ENCODE results near the gene DR1. TPM values are rescaled to one million over a fixed set of nuclear protein-coding genes. Genes with fewer than 3 reads are reported as not detected.
A peak's percentile ranks its signal among the peaks of the same experiment; 100 is the strongest.

DR1 gene
- total and polyA plus RNA-seq, 2 of the 4 experiments (the other 2 are of a cell fraction), result 27.1 to 39.4 TPM

DNA sequence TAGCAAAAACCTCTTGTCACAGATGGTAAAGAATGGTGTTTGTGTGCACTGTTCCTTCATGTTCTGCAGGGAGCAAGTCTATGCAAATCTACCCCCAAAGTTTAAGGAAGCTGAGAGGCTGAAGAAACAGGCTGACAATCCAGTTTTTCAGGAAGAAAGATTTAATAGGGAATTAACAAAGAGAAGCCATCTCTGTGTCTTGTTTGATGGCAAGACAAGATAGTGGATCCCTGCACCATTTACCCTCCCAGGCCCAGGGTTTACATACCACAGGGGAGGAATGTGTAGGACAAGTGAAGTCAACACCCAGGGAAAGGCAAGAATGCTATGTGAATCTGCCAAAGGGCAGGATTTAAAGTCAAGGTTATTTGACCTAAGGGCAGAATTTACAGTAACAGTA is 54.1 kb downstream of the DR1 start:
- TF ChIP-seq BHLHE40 (IDR thresholded peaks at IDR 0.05; ENCODE audit: low read depth, low read length) (no peak), CTCF (conservative IDR thresholded peaks at IDR 0.05; ENCODE audit: low read depth, low read length) (no peak), FOS (IDR thresholded peaks at IDR 0.05; ENCODE audit: low read depth, low read length) (no peak), CHD1 (IDR thresholded peaks at IDR 0.05; ENCODE audit: low read depth, low read length) (no peak), ELK1 (IDR thresholded peaks at IDR 0.05; ENCODE audit: borderline replicate concordance, low read depth, low read length) (no peak), MAZ (IDR thresholded peaks at IDR 0.05; ENCODE audit: borderline replicate concordance, low read depth, low read length) (no peak), CEBPB (IDR thresholded peaks at IDR 0.05; ENCODE audit: low read depth, low read length) (no peak), MAFK (IDR thresholded peaks at IDR 0.05; ENCODE audit: low read depth, low read length) (no peak), SMC3 (IDR thresholded peaks at IDR 0.05; ENCODE audit: low read depth, low read length) (no peak), MXI1 (IDR thresholded peaks at IDR 0.05; ENCODE audit: borderline replicate concordance, low read depth, low read length) (no peak), POLR2A (IDR thresholded peaks at IDR 0.05; ENCODE audit: low read depth, low read length) (no peak), RCOR1 (IDR thresholded peaks at IDR 0.05; ENCODE audit: insufficient replicate concordance, low read length) (no peak), RFX5 (IDR thresholded peaks at IDR 0.05; ENCODE audit: low read depth, low read length) (no peak), NFE2L2 (IDR thresholded peaks at IDR 0.05; ENCODE audit: low read depth, low read length) (no peak), RAD21 (IDR thresholded peaks at IDR 0.05; ENCODE audit: low read length) (no peak)
- TF ChIP-seq, protein P1, sequence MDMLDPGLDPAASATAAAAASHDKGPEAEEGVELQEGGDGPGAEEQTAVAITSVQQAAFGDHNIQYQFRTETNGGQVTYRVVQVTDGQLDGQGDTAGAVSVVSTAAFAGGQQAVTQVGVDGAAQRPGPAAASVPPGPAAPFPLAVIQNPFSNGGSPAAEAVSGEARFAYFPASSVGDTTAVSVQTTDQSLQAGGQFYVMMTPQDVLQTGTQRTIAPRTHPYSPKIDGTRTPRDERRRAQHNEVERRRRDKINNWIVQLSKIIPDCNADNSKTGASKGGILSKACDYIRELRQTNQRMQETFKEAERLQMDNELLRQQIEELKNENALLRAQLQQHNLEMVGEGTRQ (IDR thresholded peaks at IDR 0.05; ENCODE audit: low read depth, low read length), result no peak
- H3K23ac ChIP-seq (ENCODE audit: low read depth, low read length), result no peak overlapping the region
- no peaks in the 10 kb centered on the region for H4K20me1 ChIP-seq (ENCODE audit: insufficient read depth, low read length)
- no peaks in the 10 kb centered on the region for H3K4me1 ChIP-seq (ENCODE audit: control insufficient read depth, insufficient read depth, low read length)
- H3K4me3 ChIP-seq (ENCODE audit: insufficient read depth, low read depth, low read length), result no peak overlapping the region
- peak; percentile 48 for ATAC-seq (ENCODE audit: low read depth)
- H3K56ac ChIP-seq (ENCODE audit: extremely low read depth, insufficient read depth, low read length), result no peak overlapping the region
- H2AK9ac ChIP-seq (replicated peaks; ENCODE audit: low read depth, low read length, poor library complexity), result no peak overlapping the region
- BruUV-seq (replicated peaks), result no TSS peak
- H3K9me3 ChIP-seq (ENCODE audit: control insufficient read depth, insufficient read depth, low read length), result no peaks in the 10 kb centered on the region
- no peak overlapping the region for H2BK15ac ChIP-seq (ENCODE audit: low read depth, low read length)
- no peaks in the 10 kb centered on the region for H3K36me3 ChIP-seq (ENCODE audit: control insufficient read depth, insufficient read depth, low read length)
- no peak overlapping the region for H3K4me2 ChIP-seq (ENCODE audit: low read depth, low read length)
- H4K5ac ChIP-seq (ENCODE audit: low read depth, low read length), result no peak overlapping the region
- H2BK5ac ChIP-seq (ENCODE audit: low read depth, low read length, poor library complexity, severe bottlenecking), result no peak overlapping the region
- H3K9me1 ChIP-seq (ENCODE audit: insufficient read depth, low read length), result no peaks in the 10 kb centered on the region
- H4K91ac ChIP-seq (ENCODE audit: insufficient read depth, low read depth, low read length), result no peak overlapping the region
- no peak overlapping the region for H3K18ac ChIP-seq (ENCODE audit: low read depth, low read length)
- H3K9ac ChIP-seq (ENCODE audit: low read depth, low read length), result no peak overlapping the region
- no peak overlapping the region for H2BK20ac ChIP-seq (ENCODE audit: low read depth, low read length)
- dilution Hi-C loops (cut with HindIII; ENCODE audit: low sequenced_read_pairs, unreplicated experiment), result no loop called here
- H3K79me1 ChIP-seq (ENCODE audit: low read depth in 1 of 2, low read length in 2 of 2), result no peaks in the 10 kb centered on the region
- H3K4ac ChIP-seq (ENCODE audit: low read depth, low read length), result no peak overlapping the region
- peaks cover 2% of the 10 kb centered on the region for H3K27me3 ChIP-seq (ENCODE audit: control insufficient read depth, insufficient read depth, low read length)
- in situ Hi-C loops (cut with MboI; ENCODE audit: low sequenced_read_pairs), result no loop called here
- no peak overlapping the region for H4K8ac ChIP-seq (ENCODE audit: low read depth in 2 of 2, low read length in 2 of 2)
- H3K14ac ChIP-seq (replicated peaks; ENCODE audit: low read depth, low read length), result no peak overlapping the region
- no peak for DNase-seq
- no peak overlapping the region for H2AK5ac ChIP-seq (ENCODE audit: low read depth, low read length)
- no peak overlapping the region for H2AFZ ChIP-seq (replicated peaks; ENCODE audit: low read length, poor library complexity)
- POLR2A ChIA-PET (ENCODE audit: unreplicated experiment), result no interaction called here
- no peak overlapping the region for H2BK120ac ChIP-seq (ENCODE audit: low read depth, low read length)
- no peak overlapping the region for H3K27ac ChIP-seq (ENCODE audit: insufficient read depth, low read length)
- intact Hi-C loops (cut with micrococcal nuclease), result no loop called here
- CTCF ChIA-PET, result no interaction called here
